GM20000 (cell line): ENCODE data around the gene CPED1.
"Not testable (repeated sequence)": the region's sequence is repeated elsewhere in the genome, so short reads cannot be mapped to it uniquely, and the experiment has no call there.

Source experiments
- DNase-seq: peaks from one replicate; pipeline ENCODE4 v3.0.0; 2012; ENCODE audit warnings: low spot score
- TF ChIP-seq, protein P1 (sequence below): IDR thresholded peaks from 2 replicates; pipeline ENCODE4 v1.5.1; 2012; ENCODE audit warnings: mild to moderate bottlenecking, control low read depth; ENCODE audit errors: extremely low read depth, missing control alignments

Gene CPED1

DNA sequence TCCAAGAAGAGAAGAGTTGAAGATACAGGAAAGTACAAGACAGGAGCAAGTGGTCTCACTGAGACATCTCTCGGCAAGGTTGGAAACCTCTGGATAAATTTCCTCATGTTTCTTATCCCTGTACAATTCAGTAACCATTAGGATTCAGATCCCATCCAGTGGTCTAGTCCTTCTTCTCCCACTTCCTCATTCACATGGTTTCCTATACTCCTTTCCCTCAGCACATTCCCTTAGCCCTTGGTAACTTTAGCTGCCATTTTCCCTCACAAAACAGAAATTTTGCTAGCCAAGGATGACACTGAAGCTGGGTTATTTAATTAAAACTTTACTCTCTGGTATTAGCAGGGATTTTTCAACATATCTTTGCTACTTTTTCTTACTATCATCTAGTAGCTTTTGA, 82.6 kb downstream of the CPED1 start:
- TF ChIP-seq, protein P1, sequence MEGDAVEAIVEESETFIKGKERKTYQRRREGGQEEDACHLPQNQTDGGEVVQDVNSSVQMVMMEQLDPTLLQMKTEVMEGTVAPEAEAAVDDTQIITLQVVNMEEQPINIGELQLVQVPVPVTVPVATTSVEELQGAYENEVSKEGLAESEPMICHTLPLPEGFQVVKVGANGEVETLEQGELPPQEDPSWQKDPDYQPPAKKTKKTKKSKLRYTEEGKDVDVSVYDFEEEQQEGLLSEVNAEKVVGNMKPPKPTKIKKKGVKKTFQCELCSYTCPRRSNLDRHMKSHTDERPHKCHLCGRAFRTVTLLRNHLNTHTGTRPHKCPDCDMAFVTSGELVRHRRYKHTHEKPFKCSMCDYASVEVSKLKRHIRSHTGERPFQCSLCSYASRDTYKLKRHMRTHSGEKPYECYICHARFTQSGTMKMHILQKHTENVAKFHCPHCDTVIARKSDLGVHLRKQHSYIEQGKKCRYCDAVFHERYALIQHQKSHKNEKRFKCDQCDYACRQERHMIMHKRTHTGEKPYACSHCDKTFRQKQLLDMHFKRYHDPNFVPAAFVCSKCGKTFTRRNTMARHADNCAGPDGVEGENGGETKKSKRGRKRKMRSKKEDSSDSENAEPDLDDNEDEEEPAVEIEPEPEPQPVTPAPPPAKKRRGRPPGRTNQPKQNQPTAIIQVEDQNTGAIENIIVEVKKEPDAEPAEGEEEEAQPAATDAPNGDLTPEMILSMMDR = no peak
- no peak for DNase-seq

DNA sequence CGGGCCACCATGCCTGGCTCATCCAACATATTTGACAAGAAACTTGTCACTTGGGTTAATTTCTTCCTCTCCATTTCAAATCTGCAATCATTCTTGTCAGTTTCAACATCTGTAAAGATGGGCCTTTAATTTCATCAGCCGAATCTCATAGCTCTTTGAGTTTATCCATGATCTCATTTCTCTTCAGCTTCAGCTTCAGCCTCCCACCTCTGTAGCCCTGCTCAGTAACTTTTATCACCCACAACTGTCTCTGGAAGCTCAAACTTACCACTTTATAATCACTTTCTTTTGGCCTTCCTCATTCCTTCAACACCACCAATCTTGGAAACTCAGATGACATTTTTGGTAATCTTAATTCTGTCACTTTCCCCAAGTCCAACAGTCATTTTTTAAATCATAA, 83.2 kb downstream of the CPED1 start:
- no peak for DNase-seq
- TF ChIP-seq, protein P1 = no peak

DNA sequence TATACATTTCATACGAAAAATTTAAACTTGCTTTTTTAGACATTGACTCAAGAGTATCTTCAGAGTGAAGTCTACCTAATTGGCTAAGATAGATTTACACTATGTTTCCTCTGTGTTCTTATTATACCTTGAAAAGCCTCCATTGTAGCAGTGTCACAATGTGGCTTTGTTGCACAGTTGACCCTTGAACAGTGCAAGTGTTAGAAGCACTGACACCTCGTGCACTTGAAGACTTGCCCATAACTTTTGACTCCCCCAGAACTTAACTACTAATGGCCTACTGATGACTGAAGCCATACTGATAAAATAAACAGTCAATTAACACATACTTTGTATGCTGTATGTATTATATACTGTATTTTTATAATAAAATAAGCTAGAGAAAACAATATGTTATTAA, 84.3 kb downstream of the CPED1 start:
- TF ChIP-seq, protein P1 = no peak
- DNase-seq = no peak

DNA sequence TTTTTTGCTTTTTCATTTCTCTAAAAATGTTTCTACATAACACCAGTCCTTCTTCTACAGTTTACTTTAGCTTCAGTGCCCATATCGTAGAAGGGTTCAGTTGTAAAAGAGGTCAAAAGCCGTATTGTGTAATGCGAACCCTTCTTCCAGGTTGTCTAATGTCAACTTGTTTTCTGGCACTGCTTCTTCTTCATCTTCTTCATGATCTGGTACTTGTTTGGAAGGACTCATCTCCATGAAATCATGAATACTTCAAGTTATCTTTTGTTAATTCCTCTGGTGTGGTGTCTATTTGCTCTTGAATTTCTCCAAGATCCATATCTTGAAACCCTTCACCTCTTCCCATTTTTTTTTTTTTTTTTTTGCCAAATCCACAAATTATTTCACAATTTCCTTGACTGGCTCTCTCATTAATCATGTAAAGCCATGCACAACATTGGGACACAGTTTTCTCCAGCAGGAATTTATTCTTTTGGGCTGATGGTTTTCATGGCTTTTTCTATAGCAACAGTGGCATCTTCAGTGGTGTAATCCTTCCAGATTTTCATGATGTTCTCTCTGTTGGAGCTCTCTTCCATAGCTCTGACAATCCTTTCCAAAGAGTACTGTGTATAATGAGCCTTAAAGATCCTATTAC, 85.1 kb downstream of the CPED1 start:
- TF ChIP-seq, protein P1 = no peak
- DNase-seq = no peak

DNA sequence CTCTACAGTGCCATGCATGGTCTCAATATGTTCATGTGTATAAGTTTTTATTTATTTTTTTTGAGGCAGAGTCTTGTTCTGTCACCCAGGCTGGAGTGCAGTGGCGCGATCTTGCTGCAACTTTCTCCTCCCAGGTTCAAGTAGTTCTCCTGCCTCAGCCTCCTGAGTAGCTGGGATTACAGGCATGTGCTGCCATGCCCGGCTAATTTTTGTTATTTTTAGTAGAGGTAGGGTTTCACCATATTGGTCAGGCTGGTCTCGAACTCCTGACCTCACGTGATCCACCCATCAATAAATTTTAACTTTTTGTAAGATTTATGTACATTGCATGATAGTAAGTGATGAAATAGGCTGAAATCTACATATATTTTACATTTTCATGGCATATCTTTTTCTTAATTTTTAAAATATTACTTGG, 86.9 kb downstream of the CPED1 start:
- DNase-seq = not testable (repeated sequence)

DNA sequence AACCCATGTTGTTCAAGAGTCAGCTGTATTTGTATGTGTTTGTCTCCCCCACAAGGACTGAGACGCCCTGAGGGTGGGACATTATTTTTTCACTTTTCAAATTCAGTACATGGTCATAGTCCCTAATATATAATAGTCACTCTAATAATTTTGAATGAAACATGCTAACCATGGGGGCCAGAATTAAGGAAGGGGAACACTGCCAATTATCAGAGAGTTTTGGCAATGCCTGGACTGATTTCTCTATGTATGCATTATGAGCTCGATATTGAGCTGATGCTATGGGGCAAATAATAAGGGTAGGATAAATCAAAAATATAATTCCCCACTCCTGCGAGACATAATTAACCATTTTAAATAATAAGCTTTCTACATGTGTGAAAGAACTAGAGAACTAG, 87.4 kb downstream of the CPED1 start:
- DNase-seq = no peak

DNA sequence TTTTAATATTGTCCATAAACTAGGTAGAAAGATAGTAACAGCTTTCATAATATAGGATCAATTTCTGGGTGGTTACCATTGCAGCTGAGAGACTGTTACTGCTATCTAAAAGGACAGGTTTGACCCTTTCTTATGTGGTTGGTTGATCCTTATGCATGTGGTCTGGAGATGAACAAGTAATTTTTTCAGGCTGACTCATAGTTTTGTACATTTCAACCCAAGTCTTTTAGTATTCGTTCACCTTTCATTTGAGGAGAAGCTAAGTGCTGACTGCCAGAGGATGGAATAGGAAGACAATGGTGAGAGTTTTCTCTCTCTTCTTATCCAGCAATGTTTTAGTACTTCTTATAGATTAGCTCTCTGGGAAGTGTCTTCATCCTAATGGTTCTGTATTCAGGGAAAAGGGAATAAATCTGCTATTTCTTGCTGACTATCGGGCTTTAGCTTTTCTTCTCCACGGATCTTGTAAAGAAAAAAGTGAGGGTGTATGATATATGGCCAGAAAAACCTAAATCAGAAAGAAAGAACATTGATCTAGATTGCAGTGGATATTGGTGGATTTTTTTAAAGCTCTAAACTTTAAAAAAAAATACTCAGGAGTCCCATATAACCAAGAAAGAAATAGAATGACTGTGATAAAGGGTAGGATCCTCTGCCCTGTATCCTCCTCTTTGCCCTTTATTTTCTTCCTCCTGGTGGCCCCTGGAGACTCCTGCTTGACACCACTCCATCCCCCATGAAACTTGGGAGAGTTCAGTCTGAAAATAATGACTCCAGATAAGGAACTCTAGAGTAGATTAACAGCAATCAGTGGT, 88.0 kb downstream of the CPED1 start:
- DNase-seq = no peak
- TF ChIP-seq, protein P1 = no peak

More for the DNA sequence above, 87.4 kb downstream of the CPED1 start:
- TF ChIP-seq, protein P1 = no peak

DNA sequence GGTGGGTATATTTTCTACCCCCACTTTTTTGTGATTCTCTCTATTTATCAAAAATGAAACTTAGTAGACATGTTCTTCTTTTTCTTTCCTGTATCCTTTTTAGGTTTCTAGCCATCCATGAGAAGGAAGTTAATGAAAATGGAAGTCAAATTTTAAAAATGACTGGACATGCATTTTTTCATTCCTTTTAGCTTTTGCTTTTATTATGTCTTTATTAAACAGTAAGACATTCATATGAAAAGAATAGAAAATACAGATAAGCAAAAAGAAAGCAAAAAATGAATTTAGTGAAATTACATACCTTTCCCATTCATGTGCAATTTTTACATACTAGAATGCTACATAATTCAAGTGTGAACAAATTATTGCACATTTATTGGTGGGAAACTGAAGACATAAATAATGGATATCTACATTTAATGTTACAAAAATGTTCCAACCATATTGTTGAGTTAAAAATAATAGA, 88.7 kb downstream of the CPED1 start:
- no peak for DNase-seq
- TF ChIP-seq, protein P1 = no peak
